PC-3 (cell line): ENCODE results near the gene H2AZ1.

Source experiments
- EZH2 ChIP-seq: fragments of 300-600 bp; sonication (generic); IDR thresholded peaks from one replicate; pipeline ENCODE4 v1.6.1; 2017; ENCODE audit warnings: antibody characterized with exemption, mild to moderate bottlenecking, low read length; ENCODE audit not compliant: unreplicated experiment
- EZH2phosphoT487 ChIP-seq: fragments of 300-600 bp; sonication (generic); IDR thresholded peaks from 2 replicates; pipeline ENCODE4 v1.6.1; 2018; ENCODE audit warnings: mild to moderate bottlenecking, antibody characterized with exemption, low read length, borderline replicate concordance
- TF ChIP-seq, protein P1 (sequence below): fragments of 300-600 bp; sonication (generic); conservative IDR thresholded peaks from 2 replicates; pipeline ENCODE4 v1.5.1; 2017; ENCODE audit warnings: antibody characterized with exemption, low read depth, mild to moderate bottlenecking, low read length

DNA sequence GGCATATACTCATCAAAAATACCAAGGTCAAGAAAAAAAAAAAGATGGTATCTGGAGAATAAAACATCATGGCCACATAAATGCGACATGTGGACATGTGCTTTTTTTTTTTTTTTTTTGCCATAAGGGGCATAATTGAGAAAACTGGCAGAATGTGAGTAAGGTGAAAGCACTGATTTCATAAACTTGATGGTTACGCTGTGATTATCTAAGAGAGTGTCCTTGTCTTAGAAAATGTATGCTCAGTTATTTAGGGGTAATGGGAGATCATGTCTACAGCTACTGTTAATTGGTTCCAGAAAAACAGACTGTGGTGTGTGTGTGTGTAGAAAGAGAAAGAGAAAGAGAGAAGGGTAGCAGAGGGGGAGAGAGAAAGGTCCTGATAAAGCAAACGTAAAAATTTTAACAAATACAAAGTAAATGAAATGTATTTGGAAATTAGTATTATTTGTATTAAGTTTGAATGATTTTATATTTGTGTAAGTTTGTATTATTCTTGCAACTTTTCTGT lies 11.8 kb downstream of the H2AZ1 start:
- TF ChIP-seq, protein P1, sequence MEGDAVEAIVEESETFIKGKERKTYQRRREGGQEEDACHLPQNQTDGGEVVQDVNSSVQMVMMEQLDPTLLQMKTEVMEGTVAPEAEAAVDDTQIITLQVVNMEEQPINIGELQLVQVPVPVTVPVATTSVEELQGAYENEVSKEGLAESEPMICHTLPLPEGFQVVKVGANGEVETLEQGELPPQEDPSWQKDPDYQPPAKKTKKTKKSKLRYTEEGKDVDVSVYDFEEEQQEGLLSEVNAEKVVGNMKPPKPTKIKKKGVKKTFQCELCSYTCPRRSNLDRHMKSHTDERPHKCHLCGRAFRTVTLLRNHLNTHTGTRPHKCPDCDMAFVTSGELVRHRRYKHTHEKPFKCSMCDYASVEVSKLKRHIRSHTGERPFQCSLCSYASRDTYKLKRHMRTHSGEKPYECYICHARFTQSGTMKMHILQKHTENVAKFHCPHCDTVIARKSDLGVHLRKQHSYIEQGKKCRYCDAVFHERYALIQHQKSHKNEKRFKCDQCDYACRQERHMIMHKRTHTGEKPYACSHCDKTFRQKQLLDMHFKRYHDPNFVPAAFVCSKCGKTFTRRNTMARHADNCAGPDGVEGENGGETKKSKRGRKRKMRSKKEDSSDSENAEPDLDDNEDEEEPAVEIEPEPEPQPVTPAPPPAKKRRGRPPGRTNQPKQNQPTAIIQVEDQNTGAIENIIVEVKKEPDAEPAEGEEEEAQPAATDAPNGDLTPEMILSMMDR = no peak
- TF ChIP-seq EZH2 (no peak), EZH2phosphoT487 (no peak)
